HepG2 (cell line): ENCODE measurements around the gene CAD. TPM values are rescaled to one million over a fixed set of nuclear protein-coding genes. Genes with fewer than 3 reads are reported as not detected.
A peak's percentile ranks its signal among the peaks of the same experiment; 100 is the strongest.

Experiments
- ATAC-seq: fragments of 200-7000 bp; cut with Tn5 transposase; 3 replicates; pipeline ENCODE4 v1.9.1; 2020; ENCODE audit warnings: mild to moderate bottlenecking, moderate library complexity
- BruUV-seq: library from RNA; stranded (reverse); fragments of 400-500 nt; replicated peaks from 2 replicates; lab custom pipeline; 2021; lab: Mats Ljungman, UMichigan
- CTCF ChIA-PET: fragments of 300-600 bp; formaldehyde crosslinking; extraction: SDS; loops from one replicate; lab custom pipeline; 2021; ENCODE audit warnings: low total read pairs, inconsistent platforms, low intra/inter-chr PET ratio; lab: Yijun Ruan, JAX
- POLR2A ChIA-PET: fragments of 350-600 bp; sonication (Branson Sonifier 250); formaldehyde crosslinking; loops from one replicate; lab custom pipeline; 2020; ENCODE audit warnings: antibody characterized with exemption, inconsistent platforms; lab: Yijun Ruan, JAX
- DNase-seq: peaks from one replicate; pipeline ENCODE4 v3.0.0-alpha.2; 2015; ENCODE audit warnings: low spot score
- FAIRE-seq: peaks from 3 replicates; lab custom pipeline; 2011; peaks lifted over from hg19 to GRCh38; lab: Jason Lieb, UNC
- H2AFZ ChIP-seq: one replicate; pipeline ENCODE4 v1.6.1; 2011; ENCODE audit warnings: low read length, inconsistent platforms
- H3K27ac ChIP-seq: fragments of 300-600 bp; 3 replicates; pipeline ENCODE4 v1.8.0; 2011; ENCODE audit warnings: mixed run types, mild to moderate bottlenecking, mixed read lengths, low read length, inconsistent platforms; ENCODE audit not compliant: insufficient read depth; ENCODE audit errors: extremely low read length
- H3K27me3 ChIP-seq, 2 experiments: fragments of 200-600 bp in 1 of 2; 2 replicates in 1 of 2; 3 replicates in 1 of 2; pipeline versions ENCODE4 v1.6.0 to v1.8.0; 2011; ENCODE audit warnings: low read length in 2 of 2, mild to moderate bottlenecking in 2 of 2, moderate library complexity in 2 of 2, inconsistent platforms in 1 of 2; ENCODE audit not compliant: insufficient read depth in 2 of 2, control insufficient read depth in 1 of 2
- H3K36me3 ChIP-seq, 2 experiments: fragments of 200-600 bp in 1 of 2; replicated peaks in 1 of 2; 2 replicates in 1 of 2; 3 replicates in 1 of 2; pipeline versions ENCODE4 v1.5.1 to v1.8.0; 2011; ENCODE audit warnings: low read length in 2 of 2, inconsistent platforms in 1 of 2; ENCODE audit not compliant: insufficient read depth in 2 of 2, control insufficient read depth in 1 of 2
- H3K4me1 ChIP-seq: 2 replicates; pipeline ENCODE4 v1.5.1; 2012; ENCODE audit warnings: low read length, inconsistent platforms; ENCODE audit not compliant: insufficient read depth
- H3K4me2 ChIP-seq: 2 replicates; pipeline ENCODE4 v1.6.0; 2011; ENCODE audit warnings: low read depth, low read length, inconsistent platforms
- H3K4me3 ChIP-seq, 3 experiments: fragments of 200-600 bp in 1 of 3; sonication (generic), shearing (Covaris generic) in 1 of 3; replicated peaks in 1 of 3; 2 replicates each; pipeline ENCODE4 v1.5.1; 2011 to 2016; ENCODE audit warnings: low read length in 3 of 3, inconsistent platforms in 2 of 3, low read depth in 2 of 3, mild to moderate bottlenecking in 2 of 3, control low read depth in 1 of 3, mixed read lengths in 1 of 3; ENCODE audit not compliant: insufficient read depth in 1 of 3
- H3K79me2 ChIP-seq: one replicate; pipeline ENCODE4 v1.6.1; 2011; ENCODE audit warnings: low read length, inconsistent platforms; ENCODE audit not compliant: insufficient read depth
- H3K9ac ChIP-seq: 2 replicates; pipeline ENCODE4 v1.6.0; 2011; ENCODE audit warnings: mild to moderate bottlenecking, low read depth, low read length, inconsistent platforms; ENCODE audit not compliant: insufficient read depth
- H3K9me3 ChIP-seq: 2 replicates; pipeline ENCODE4 v1.5.1; 2012; ENCODE audit warnings: mild to moderate bottlenecking, low read length
- H4K20me1 ChIP-seq: 2 replicates; pipeline ENCODE4 v1.6.0; 2011; ENCODE audit warnings: inconsistent platforms, mild to moderate bottlenecking, low read length, moderate library complexity; ENCODE audit not compliant: insufficient read depth
- ARNT2 ChIP-seq: sonication (generic); formaldehyde crosslinking; IDR thresholded peaks from 2 replicates; pipeline ENCODE4 v1.8.0; 2022; ENCODE audit warnings: mild to moderate bottlenecking, low read depth, missing genetic modification reagents, moderate library complexity
- CCDC6 ChIP-seq: sonication (generic); formaldehyde crosslinking; IDR thresholded peaks from 2 replicates; pipeline ENCODE4 v1.8.1; 2022; ENCODE audit warnings: mild to moderate bottlenecking, missing genetic modification reagents, moderate library complexity
- FOXC1 ChIP-seq: sonication (generic); formaldehyde crosslinking; IDR thresholded peaks from 2 replicates; pipeline ENCODE4 v1.8.0; 2022; ENCODE audit warnings: mild to moderate bottlenecking, missing genetic modification reagents, borderline replicate concordance
- FOXJ3 ChIP-seq: sonication (generic); formaldehyde crosslinking; IDR thresholded peaks from 2 replicates; pipeline ENCODE4 v1.4.0; 2020; ENCODE audit warnings: missing genetic modification reagents, mild to moderate bottlenecking, borderline replicate concordance
- KLF13 ChIP-seq: sonication (generic); formaldehyde crosslinking; IDR thresholded peaks from 2 replicates; pipeline ENCODE4 v1.4.0; 2020; ENCODE audit warnings: mild to moderate bottlenecking, missing genetic modification reagents
- MTF1 ChIP-seq: sonication (generic); formaldehyde crosslinking; IDR thresholded peaks from 2 replicates; pipeline ENCODE4 v1.5.0; 2020; ENCODE audit warnings: missing genetic modification reagents
- ZNF33B ChIP-seq: sonication (generic); formaldehyde crosslinking; IDR thresholded peaks from 2 replicates; pipeline ENCODE4 v1.5.1; 2020; ENCODE audit warnings: mild to moderate bottlenecking, missing genetic modification reagents
- ZNF747 ChIP-seq: sonication (generic); formaldehyde crosslinking; IDR thresholded peaks from 2 replicates; pipeline ENCODE4 v1.8.1; 2023; ENCODE audit warnings: missing genetic modification reagents, mild to moderate bottlenecking, borderline replicate concordance
- WGBS: methylation state at CpG from one replicate; pipeline ENCODE4 v1.1.6; 2017; ENCODE audit warnings: low lambda C conversion rate; 5-methylcytosine and 5-hydroxymethylcytosine counted together
- in situ Hi-C: cut with HindIII; loops from 2 replicates; pipeline ENCODE4 v1.10.0; 2017; ENCODE audit warnings: low pct_unique_long_range_greater_than_20kb; ENCODE audit not compliant: extremely low pct_ligation_motif_present
- intact Hi-C: fragments of 100-400 bp; cut with micrococcal nuclease; formaldehyde crosslinking; loops from one replicate; pipeline ENCODE4 v1.10.0; 2022; ENCODE audit not compliant: unreplicated experiment
- polyA plus RNA-seq, 8 experiments: library from polyadenylated mRNA; depleted of rRNA in 3 of 8; stranded (reverse) in 7 of 8; unstranded in 1 of 8; fragments of >200 nt; fragmentation: Illumina TruSeq in 4 of 8; extraction: Trizol in 4 of 8; gene quantifications; 2 replicates each; pipeline versions ENCODE4 v1.2.1 to v1.2.3, GENCODE V29; 2011 to 2016; ENCODE audit warnings: low read depth in 4 of 8, missing spikeins in 1 of 8, mixed read lengths in 1 of 8; ENCODE audit not compliant: insufficient read depth in 1 of 8
- total RNA-seq, 5 experiments: library from RNA; depleted of rRNA; stranded (reverse); fragments of >200 nt; fragmentation: Illumina TruSeq; extraction: Trizol; gene quantifications; 2 replicates each; pipeline ENCODE4 v1.2.3, GENCODE V29; 2016; ENCODE audit warnings: low read depth in 1 of 5
- TF ChIP-seq, protein P1 (sequence below): sonication (generic); formaldehyde crosslinking; IDR thresholded peaks from 2 replicates; pipeline ENCODE4 v1.4.0; 2020; ENCODE audit warnings: mild to moderate bottlenecking, missing genetic modification reagents

CAD gene
- total and polyA plus RNA-seq, 2 of the 13 experiments (the other 11 are each of a cell fraction or from before 2014, with no cell fraction given), result 21.7 to 37.0 TPM

GRCh38 chr2:27186613-27187345 is 30.4 kb upstream of the CAD start:
- Histone ChIP-seq H3K9me3 (no peaks in the 10 kb centered on the region), H4K20me1 (no peaks in the 10 kb centered on the region), H3K9ac (no peak overlapping the region), H3K27me3 (no peaks in the 10 kb centered on the region), H3K4me3 (no peak overlapping the region), H3K4me2 (no peak overlapping the region), H3K79me2 (no peaks in the 10 kb centered on the region), H3K27ac (peak overlapping the region; percentile 63), H3K4me1 (peaks cover 64% of the 10 kb centered on the region), H2AFZ (no peak overlapping the region), H3K36me3 (no peaks in the 10 kb centered on the region)
- in situ Hi-C loops, result loop anchor here (5.0 kb wide), 1 partner anchor 34 kb away; no protein-coding TSS in a partner anchor
- no peak for FAIRE-seq
- 82% methylated on average over 6 of the region's 6 CpGs for WGBS
- BruUV-seq, result no TSS peak
- CTCF ChIA-PET, result no interaction called here
- TF ChIP-seq FOXC1 (CRISPR knock-in tag) (no peak), ARNT2 (CRISPR knock-in tag) (0 out of 2 replicates have a peak, but pooled peaks have one; percentile 5)
- ATAC-seq, result no peak
- DNase-seq, result no peak
- POLR2A ChIA-PET, result interaction anchor here (1.3 to 2.5 kb wide), 5 partner anchors 9 to 91 kb away, joined by 4 to 7 read pairs (median 6); partner anchors contain the start of genes ATRAID and PREB
- intact Hi-C loops, result no loop called here

DNA sequence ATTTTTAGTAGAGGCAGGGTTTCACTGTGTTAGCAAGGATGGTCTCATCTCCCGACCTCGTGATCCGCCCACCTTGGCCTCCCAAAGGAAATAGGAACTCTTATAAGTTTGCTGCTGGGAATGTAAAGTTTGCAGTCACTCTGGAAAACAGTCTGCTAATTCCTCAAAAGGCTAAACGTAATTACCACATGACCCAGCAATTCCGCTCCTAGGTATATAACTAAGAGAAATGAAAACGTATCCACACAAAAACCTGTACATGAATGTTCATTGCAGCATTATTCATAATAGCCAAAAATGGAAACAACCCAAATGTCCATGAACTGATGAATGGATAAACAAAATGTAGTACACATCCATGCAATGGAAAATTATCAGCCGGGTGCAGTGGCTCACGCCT is 27.2 kb upstream of the CAD start:
- in situ Hi-C loops (loop anchor here (5.0 kb wide), 1 partner anchor 38 kb away; no protein-coding TSS in a partner anchor), intact Hi-C loops (loop anchor here (2.0 to 5.0 kb wide), 2 partner anchors 55 to 73 kb away; partner anchors contain the start of genes CGREF1 and PREB)
- DNase-seq, result no peak
- H3K79me2 ChIP-seq, result no peaks in the 10 kb centered on the region
- BruUV-seq, result no TSS peak
- 96% methylated on average over 8 of the region's 8 CpGs for whole genome bisulfite sequencing
- no peak overlapping the region for H3K9ac ChIP-seq
- ChIA-PET POLR2A (interaction anchor here (0.6 to 1.8 kb wide), 4 partner anchors 31 to 73 kb away, joined by 3 to 9 read pairs (median 3); partner anchors contain the start of gene SLC30A3), CTCF (no interaction called here)
- no peak for ATAC-seq
- no peak overlapping the region for H3K27ac ChIP-seq
- H3K4me2 ChIP-seq, result no peak overlapping the region
- no peaks in the 10 kb centered on the region for H3K36me3 ChIP-seq
- no peak for FAIRE-seq
- H3K9me3 ChIP-seq, result no peaks in the 10 kb centered on the region
- no peaks in the 10 kb centered on the region for H4K20me1 ChIP-seq
- TF ChIP-seq FOXJ3 (CRISPR knock-in tag) (no peak), ZNF33B (CRISPR knock-in tag) (no peak), ZNF747 (no peak), MTF1 (CRISPR knock-in tag) (no peak), CCDC6 (CRISPR knock-in tag) (no peak), KLF13 (CRISPR knock-in tag) (no peak)
- TF ChIP-seq, protein P1, sequence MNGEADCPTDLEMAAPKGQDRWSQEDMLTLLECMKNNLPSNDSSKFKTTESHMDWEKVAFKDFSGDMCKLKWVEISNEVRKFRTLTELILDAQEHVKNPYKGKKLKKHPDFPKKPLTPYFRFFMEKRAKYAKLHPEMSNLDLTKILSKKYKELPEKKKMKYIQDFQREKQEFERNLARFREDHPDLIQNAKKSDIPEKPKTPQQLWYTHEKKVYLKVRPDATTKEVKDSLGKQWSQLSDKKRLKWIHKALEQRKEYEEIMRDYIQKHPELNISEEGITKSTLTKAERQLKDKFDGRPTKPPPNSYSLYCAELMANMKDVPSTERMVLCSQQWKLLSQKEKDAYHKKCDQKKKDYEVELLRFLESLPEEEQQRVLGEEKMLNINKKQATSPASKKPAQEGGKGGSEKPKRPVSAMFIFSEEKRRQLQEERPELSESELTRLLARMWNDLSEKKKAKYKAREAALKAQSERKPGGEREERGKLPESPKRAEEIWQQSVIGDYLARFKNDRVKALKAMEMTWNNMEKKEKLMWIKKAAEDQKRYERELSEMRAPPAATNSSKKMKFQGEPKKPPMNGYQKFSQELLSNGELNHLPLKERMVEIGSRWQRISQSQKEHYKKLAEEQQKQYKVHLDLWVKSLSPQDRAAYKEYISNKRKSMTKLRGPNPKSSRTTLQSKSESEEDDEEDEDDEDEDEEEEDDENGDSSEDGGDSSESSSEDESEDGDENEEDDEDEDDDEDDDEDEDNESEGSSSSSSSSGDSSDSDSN (CRISPR knock-in tag), result no peak
- no peaks in the 10 kb centered on the region for H3K27me3 ChIP-seq
- H2AFZ ChIP-seq, result no peak overlapping the region
- H3K4me1 ChIP-seq, result peaks cover 52% of the 10 kb centered on the region
- H3K4me3 ChIP-seq, result no peak overlapping the region
